Measurements from ENCODE around the gene TBX21. TPM values are rescaled to one million over a fixed set of nuclear protein-coding genes. Genes with fewer than 3 reads are reported as not detected.
A peak's percentile ranks its signal among the peaks of the same experiment; 100 is the strongest.

Gene TBX21
- polyA plus RNA-seq, 3 donors from 2014 or later = 199 to 385 (median 225) TPM

DNA sequence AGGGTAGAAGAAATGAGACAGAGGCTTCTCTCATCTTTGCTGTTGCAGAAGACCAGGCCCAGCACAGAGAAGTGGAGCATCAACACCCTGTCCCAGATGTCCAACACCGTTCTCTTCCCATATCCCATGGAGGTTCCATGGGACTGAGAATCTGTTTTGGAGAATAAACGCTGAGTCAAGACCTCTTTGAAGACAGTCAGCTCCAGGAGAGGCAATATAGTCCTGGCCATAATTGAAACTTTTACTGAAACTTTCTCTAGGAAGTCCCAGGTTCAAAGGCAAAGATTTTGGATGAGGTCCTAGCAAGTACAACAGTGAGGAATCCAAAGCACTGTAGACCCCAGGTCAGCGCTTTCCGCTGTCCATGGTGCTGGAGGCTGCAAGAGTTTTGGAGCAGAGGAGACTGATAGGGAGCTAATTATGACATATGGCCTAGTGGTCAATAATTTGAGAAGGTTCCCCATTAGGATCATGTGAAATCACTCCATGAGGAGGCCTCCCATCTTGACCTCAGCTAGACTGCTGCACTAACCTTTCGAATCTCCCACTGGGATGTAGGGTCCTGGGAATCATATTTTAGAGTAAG, 52.6 kb downstream of the TBX21 start:
- H3K27me3 Mint-ChIP-seq (ENCODE audit: low read depth in 3 of 3) = peaks cover 9 to 10% (median 9%) of the 10 kb centered on the region in 3 donors
- H3K27ac Mint-ChIP-seq = no peak overlapping the region
- no peaks in the 10 kb centered on the region for H3K9me3 Mint-ChIP-seq
- peaks cover 0 to 3% (median 0%) of the 10 kb centered on the region in 3 donors for H3K36me3 Mint-ChIP-seq
- no peak overlapping the region for H3K4me3 Mint-ChIP-seq
- peak in 2 of 3 donors; percentile 20 to 31 for DNase-seq
- H3K4me1 Mint-ChIP-seq = peaks cover 10 to 14% of the 10 kb centered on the region in 2 donors

GRCh38 chr17:47789611-47790561, 56.9 kb downstream of the TBX21 start:
- peaks cover 17 to 30% (median 22%) of the 10 kb centered on the region in 3 donors for H3K27me3 Mint-ChIP-seq (ENCODE audit: low read depth in 3 of 3)
- peaks cover 0 to 1% (median 0%) of the 10 kb centered on the region in 6 donors for H3K9me3 Mint-ChIP-seq
- H3K27ac Mint-ChIP-seq = no peak overlapping the region
- H3K4me1 Mint-ChIP-seq = peaks cover 11 to 17% of the 10 kb centered on the region in 2 donors
- H3K4me3 Mint-ChIP-seq = peak overlapping the region; percentile 63 to 85 (median 80)
- peak; percentile 56 to 67 (median 61) for DNase-seq
- peaks cover 0 to 3% (median 0%) of the 10 kb centered on the region in 3 donors for H3K36me3 Mint-ChIP-seq

DNA sequence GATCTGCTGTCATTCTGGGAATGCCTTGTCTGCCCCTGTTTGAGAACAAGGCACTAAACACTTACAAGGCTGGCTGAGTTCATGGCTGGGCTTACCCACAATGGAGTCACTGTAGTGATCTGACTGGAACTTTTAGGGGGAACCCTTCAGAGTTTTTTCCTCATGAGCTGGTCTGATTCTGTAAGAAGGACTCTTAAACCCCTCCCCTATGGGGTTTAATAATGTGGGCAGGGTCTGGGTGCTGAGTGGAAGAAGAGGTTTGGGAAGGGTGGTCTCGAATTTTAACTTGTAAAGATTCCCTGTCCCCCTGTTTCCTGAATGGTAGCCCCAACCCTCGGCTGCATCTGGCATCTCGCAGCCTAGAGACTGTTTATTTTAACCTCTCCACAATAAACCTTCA, 58.0 kb downstream of the TBX21 start:
- no peak overlapping the region for H3K27ac Mint-ChIP-seq
- H3K36me3 Mint-ChIP-seq = peaks cover 0 to 3% (median 0%) of the 10 kb centered on the region in 3 donors
- no peak for DNase-seq
- H3K9me3 Mint-ChIP-seq = peaks cover 0 to 1% (median 0%) of the 10 kb centered on the region in 6 donors
- peaks cover 11 to 17% of the 10 kb centered on the region in 2 donors for H3K4me1 Mint-ChIP-seq
- H3K4me3 Mint-ChIP-seq = peak overlapping the region; percentile 50 to 77 (median 73)
- H3K27me3 Mint-ChIP-seq (ENCODE audit: low read depth in 3 of 3) = peaks cover 18 to 30% (median 29%) of the 10 kb centered on the region in 3 donors

DNA sequence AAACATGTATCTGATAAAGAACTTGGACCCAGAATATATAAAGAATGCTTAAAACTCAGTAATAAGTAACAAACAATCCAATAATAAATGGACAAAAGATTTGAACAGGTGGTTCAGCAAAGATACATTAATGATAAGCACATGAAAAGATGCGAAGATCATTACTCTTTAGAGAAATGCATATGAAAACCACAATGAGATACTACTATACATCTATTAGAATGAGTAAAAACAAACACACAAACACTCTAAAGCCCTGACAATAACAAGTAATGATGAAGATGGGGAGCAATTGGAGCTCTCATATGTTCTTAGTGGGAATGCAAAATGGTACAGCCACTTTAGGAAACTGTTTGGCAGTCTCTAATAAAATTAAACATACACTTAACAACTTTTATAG, 59.4 kb downstream of the TBX21 start:
- no peak overlapping the region for H3K27ac Mint-ChIP-seq
- no peak overlapping the region for H3K4me3 Mint-ChIP-seq
- H3K36me3 Mint-ChIP-seq = peaks cover 0 to 3% (median 0%) of the 10 kb centered on the region in 3 donors
- H3K9me3 Mint-ChIP-seq = peaks cover 0 to 1% (median 0%) of the 10 kb centered on the region in 6 donors
- no peak for DNase-seq
- H3K4me1 Mint-ChIP-seq = peaks cover 11 to 17% of the 10 kb centered on the region in 2 donors
- H3K27me3 Mint-ChIP-seq (ENCODE audit: low read depth in 3 of 3) = peaks cover 18 to 33% (median 31%) of the 10 kb centered on the region in 3 donors

DNA sequence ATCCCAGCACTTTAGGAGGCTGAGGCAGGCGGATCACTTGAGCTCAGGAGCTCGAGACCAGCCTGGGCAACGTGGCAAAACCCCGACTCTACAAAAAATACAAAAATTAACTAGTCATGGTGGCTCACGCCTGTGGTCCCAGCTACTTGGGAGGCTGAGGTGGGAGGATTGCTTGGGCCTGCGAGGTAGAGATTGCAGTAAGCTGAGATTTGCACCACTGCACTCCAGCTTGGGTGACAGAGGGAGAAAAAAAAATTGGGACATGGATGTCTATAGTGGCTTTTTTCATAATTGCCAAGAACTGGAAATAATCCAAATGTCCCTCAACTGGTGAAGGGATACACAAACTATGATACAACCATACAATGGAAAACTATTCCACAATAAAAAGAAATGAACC, 59.9 kb downstream of the TBX21 start:
- Mint-ChIP-seq H3K27ac (no peak overlapping the region), H3K27me3 (ENCODE audit: low read depth in 3 of 3) (peaks cover 18 to 32% (median 29%) of the 10 kb centered on the region in 3 donors), H3K9me3 (peaks cover 0 to 1% (median 0%) of the 10 kb centered on the region in 6 donors), H3K4me1 (peaks cover 11 to 17% of the 10 kb centered on the region in 2 donors), H3K36me3 (peaks cover 0 to 3% (median 0%) of the 10 kb centered on the region in 3 donors), H3K4me3 (no peak overlapping the region)
- no peak for DNase-seq

Other genes starting within 250 kb of the TBX21 start
- 10 to 100 TPM; 23.9 to 51.0 (median 33.7) TPM for gene NPEPPS, start 202.1 kb upstream of the TBX21 start, polyA plus RNA-seq
- gene KPNB1, start 83.3 kb upstream of the TBX21 start, polyA plus RNA-seq = 10 to 100 TPM; 15.8 to 27.9 (median 17.3) TPM
- 1 to 10 TPM; 1.3 to 2.3 (median 2.2) TPM for gene TBKBP1, start 39.1 kb upstream of the TBX21 start, polyA plus RNA-seq
- 1 to 10 TPM; 2.7 to 7.5 (median 3.8) TPM for gene OSBPL7, start 88.6 kb downstream of the TBX21 start, polyA plus RNA-seq
- 100 to 1,000 TPM in 2 of 3 donors, 10 to 100 TPM in 1; 50.5 to 189 (median 114) TPM for gene MRPL10, start 98.3 kb downstream of the TBX21 start, polyA plus RNA-seq
- under 1 TPM in 2 of 3 donors, not detected in 1; 0.66 to 0.82 TPM for gene LRRC46, start 98.4 kb downstream of the TBX21 start, polyA plus RNA-seq
- gene SCRN2, start 108.0 kb downstream of the TBX21 start, polyA plus RNA-seq = 10 to 100 TPM; 17.7 to 41.2 (median 22.5) TPM
- gene SP6, start 117.9 kb downstream of the TBX21 start, polyA plus RNA-seq = not detected
- 10 to 100 TPM in 1 of 3 donors, 1 to 10 TPM in 2; 2.0 to 13.7 (median 5.0) TPM for gene SP2, start 163.0 kb downstream of the TBX21 start, polyA plus RNA-seq
- 10 to 100 TPM; 14.3 to 21.2 (median 18.6) TPM for gene PNPO, start 208.3 kb downstream of the TBX21 start, polyA plus RNA-seq
- under 1 TPM in 1 of 3 donors, not detected in 2; 0.16 TPM for gene PRR15L, start 224.6 kb downstream of the TBX21 start, polyA plus RNA-seq
- gene CDK5RAP3, start 237.9 kb downstream of the TBX21 start, polyA plus RNA-seq = 10 to 100 TPM; 66.3 to 97.2 (median 84.0) TPM